MM.1S (cell line): ENCODE measurements around the gene AP3B1.

Experiments
- DNase-seq: peaks from one replicate; pipeline ENCODE4 v3.0.0-alpha.2; 2015
- H2AFZ ChIP-seq: fragments of 300-600 bp; sonication (generic); 2 replicates; pipeline ENCODE4 v1.6.0; 2016; ENCODE audit warnings: antibody characterized with exemption, low read length
- H3F3A ChIP-seq: fragments of 300-600 bp; sonication (generic); 2 replicates; pipeline ENCODE4 v1.6.1; 2016; ENCODE audit warnings: mild to moderate bottlenecking, antibody characterized with exemption, low read length, moderate library complexity, mixed read lengths; ENCODE audit not compliant: insufficient read depth
- H3K27ac ChIP-seq: fragments of 300-600 bp; sonication (generic); 2 replicates; pipeline ENCODE4 v1.5.1; 2016; ENCODE audit warnings: mild to moderate bottlenecking, low read length
- H3K27me3 ChIP-seq: fragments of 300-600 bp; sonication (generic); replicated peaks from 2 replicates; pipeline ENCODE4 v1.6.0; 2016; ENCODE audit warnings: low read length; ENCODE audit not compliant: insufficient read depth
- H3K36me3 ChIP-seq: fragments of 300-600 bp; sonication (generic); replicated peaks from 2 replicates; pipeline ENCODE4 v1.6.1; 2016; ENCODE audit warnings: mild to moderate bottlenecking, low read length, mixed read lengths; ENCODE audit not compliant: insufficient read depth
- H3K4me1 ChIP-seq: fragments of 300-600 bp; sonication (generic); 2 replicates; pipeline ENCODE4 v1.6.1; 2016; ENCODE audit warnings: low read length, mixed read lengths
- H3K4me2 ChIP-seq: fragments of 300-600 bp; sonication (generic); 2 replicates; pipeline ENCODE4 v1.6.0; 2016; ENCODE audit warnings: low read depth, low read length
- H3K4me3 ChIP-seq: fragments of 300-600 bp; sonication (generic); 2 replicates; pipeline ENCODE4 v1.5.1; 2016; ENCODE audit warnings: low read length, mixed read lengths
- H3K79me2 ChIP-seq: fragments of 300-600 bp; sonication (generic); 2 replicates; pipeline ENCODE4 v1.6.1; 2016; ENCODE audit warnings: mixed run types, low read length, mixed read lengths
- H3K9ac ChIP-seq: fragments of 300-600 bp; sonication (generic); 2 replicates; pipeline ENCODE4 v1.6.1; 2016; ENCODE audit warnings: low read length, mixed read lengths
- H3K9me2 ChIP-seq: fragments of 300-600 bp; sonication (generic); replicated peaks from 2 replicates; pipeline ENCODE4 v1.6.1; 2016; ENCODE audit warnings: mild to moderate bottlenecking, low read length, mixed read lengths; ENCODE audit not compliant: insufficient read depth
- H3K9me3 ChIP-seq: fragments of 300-600 bp; sonication (generic); replicated peaks from 2 replicates; pipeline ENCODE4 v1.6.1; 2016; ENCODE audit warnings: mild to moderate bottlenecking, low read length, mixed read lengths; ENCODE audit not compliant: insufficient read depth
- H4K20me1 ChIP-seq: fragments of 300-600 bp; sonication (generic); 2 replicates; pipeline ENCODE4 v1.6.1; 2016; ENCODE audit warnings: mild to moderate bottlenecking, low read length, moderate library complexity, mixed read lengths; ENCODE audit not compliant: insufficient read depth
- CTCF ChIP-seq: fragments of 300-600 bp; sonication (generic); IDR thresholded peaks from 2 replicates; pipeline ENCODE4 v1.5.1; 2016; ENCODE audit warnings: antibody characterized with exemption, low read length, mixed read lengths
- EZH2 ChIP-seq: fragments of 300-600 bp; sonication (generic); optimal IDR thresholded peaks from 2 replicates; pipeline ENCODE3; 2017; ENCODE audit warnings: low read depth, mild to moderate bottlenecking, antibody characterized with exemption, low read length, mixed read lengths
- EZH2phosphoT487 ChIP-seq: fragments of 300-600 bp; sonication (generic); IDR thresholded peaks from 2 replicates; pipeline ENCODE4 v1.6.1; 2018; ENCODE audit warnings: antibody characterized with exemption, low read length

AP3B1 gene

DNA sequence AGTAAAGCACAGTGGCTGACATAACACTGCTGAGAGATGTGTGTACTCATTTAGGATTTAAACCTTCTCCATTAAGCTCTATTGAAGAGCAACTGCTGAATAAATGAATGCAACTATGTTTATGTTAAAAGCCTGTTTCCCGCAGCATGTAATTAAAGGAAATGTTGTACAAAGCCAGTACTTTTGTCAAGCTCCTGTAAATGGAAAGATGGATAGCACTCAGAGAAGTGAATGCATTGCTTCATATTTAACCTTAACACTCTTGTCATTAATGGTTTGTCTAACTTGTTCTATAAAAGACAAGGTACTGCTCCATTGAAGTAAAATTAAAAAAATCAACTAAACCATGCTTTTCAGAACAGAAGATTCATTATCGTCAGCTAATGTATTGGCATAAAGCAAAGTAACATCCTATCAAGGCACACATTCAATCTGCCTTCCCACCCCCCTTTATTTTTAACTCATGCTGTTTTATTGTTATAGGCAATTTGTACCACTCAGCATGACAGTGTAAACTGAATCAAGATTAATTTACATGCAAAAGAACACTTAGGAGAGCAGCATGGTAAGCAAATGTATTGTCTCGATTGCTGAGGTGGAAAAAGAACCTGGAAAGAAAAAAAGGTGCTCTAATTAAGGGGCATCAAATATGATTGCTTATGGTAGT, 277.5 kb downstream of the AP3B1 start:
- no peak for TF ChIP-seq CTCF
- no peak for TF ChIP-seq EZH2
- TF ChIP-seq EZH2phosphoT487: no peak
- DNase-seq: no peak
- no peaks in the 10 kb centered on the region for H3K79me2 ChIP-seq
- no peaks in the 10 kb centered on the region for H4K20me1 ChIP-seq
- H3K4me2 ChIP-seq: no peak overlapping the region
- no peak overlapping the region for H2AFZ ChIP-seq
- no peak overlapping the region for H3K4me3 ChIP-seq
- H3K4me1 ChIP-seq: peaks cover 6% of the 10 kb centered on the region; the same call in 1 of the 2 replicates
- no peaks in the 10 kb centered on the region for H3F3A ChIP-seq
- no peak overlapping the region for H3K9ac ChIP-seq
- H3K36me3 ChIP-seq: no peaks in the 10 kb centered on the region; the same call in 1 of the 2 replicates
- H3K27me3 ChIP-seq: no peaks in the 10 kb centered on the region
- no peaks in the 10 kb centered on the region for H3K9me2 ChIP-seq
- H3K9me3 ChIP-seq: no peaks in the 10 kb centered on the region
- no peak overlapping the region for H3K27ac ChIP-seq

DNA sequence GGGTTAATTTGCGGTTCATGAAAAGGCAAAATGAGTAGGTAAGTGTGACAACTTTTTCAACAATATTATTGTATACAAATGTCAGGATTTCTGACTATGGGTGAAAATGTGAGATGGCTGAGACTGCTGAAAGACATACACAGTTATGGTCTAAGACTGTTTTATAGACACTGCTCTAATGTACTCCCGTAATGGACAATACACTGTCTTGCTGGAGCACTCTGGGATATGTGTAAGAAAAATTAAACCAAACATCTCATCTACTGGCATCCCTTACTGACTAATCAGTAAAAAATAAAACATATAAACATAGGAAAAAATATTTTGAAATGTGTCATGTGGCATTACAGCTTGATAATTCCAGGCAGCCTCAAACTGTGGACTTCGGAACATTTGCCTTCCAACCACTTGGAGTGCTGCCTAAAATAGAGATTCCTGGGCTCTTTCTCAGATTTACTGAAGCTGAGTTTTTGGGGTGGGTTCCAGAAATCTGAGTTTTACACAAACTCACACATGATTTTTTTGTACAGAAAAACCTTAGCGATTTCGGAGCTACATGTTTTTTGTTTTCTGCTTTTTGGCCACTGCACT, 284.5 kb downstream of the AP3B1 start:
- Histone ChIP-seq H4K20me1 (no peaks in the 10 kb centered on the region), H3K36me3 (no peaks in the 10 kb centered on the region), H3F3A (no peaks in the 10 kb centered on the region), H3K9me3 (no peaks in the 10 kb centered on the region), H3K4me2 (no peak overlapping the region), H3K27me3 (no peaks in the 10 kb centered on the region), H3K9ac (no peak overlapping the region), H3K27ac (no peak overlapping the region), H3K4me1 (no peaks in the 10 kb centered on the region), H3K9me2 (no peaks in the 10 kb centered on the region), H3K79me2 (no peaks in the 10 kb centered on the region), H3K4me3 (no peak overlapping the region), H2AFZ (no peak overlapping the region)
- DNase-seq: no peak
- no peak for TF ChIP-seq EZH2phosphoT487
- no peak for TF ChIP-seq CTCF
- TF ChIP-seq EZH2: no peak

DNA sequence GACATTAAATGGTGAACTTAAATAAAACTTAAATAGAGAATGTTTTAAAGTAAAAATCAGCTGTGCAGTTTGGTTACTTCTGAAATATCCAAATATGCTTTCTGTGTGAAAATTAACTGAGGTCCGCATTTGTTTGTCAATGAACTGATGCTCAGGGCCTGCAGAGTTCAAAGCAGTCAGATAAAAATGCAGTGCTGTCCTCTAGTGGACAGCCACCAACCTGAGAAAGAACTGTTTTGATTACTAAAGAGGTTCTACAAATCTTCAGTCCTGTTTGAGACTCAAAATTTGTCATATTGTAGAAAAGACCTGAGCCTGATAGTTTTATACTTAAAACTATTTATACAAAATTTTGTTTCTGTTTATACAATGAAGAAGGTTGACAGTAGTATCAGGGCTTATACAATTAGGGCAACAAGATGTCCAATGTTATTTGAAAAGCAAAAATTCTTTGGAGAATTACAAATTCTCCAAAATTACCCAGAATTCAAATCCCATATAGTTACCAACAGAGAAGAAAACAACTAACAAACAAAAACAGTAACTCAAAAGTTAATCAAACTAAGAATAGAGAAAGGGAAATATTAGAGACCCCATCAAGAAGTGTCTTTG, 286.0 kb downstream of the AP3B1 start:
- Histone ChIP-seq H3K9me2 (no peaks in the 10 kb centered on the region), H2AFZ (no peak overlapping the region), H4K20me1 (no peaks in the 10 kb centered on the region), H3K27ac (no peak overlapping the region), H3K79me2 (no peaks in the 10 kb centered on the region), H3F3A (no peaks in the 10 kb centered on the region), H3K9me3 (no peaks in the 10 kb centered on the region), H3K36me3 (no peaks in the 10 kb centered on the region), H3K27me3 (no peaks in the 10 kb centered on the region), H3K9ac (no peak overlapping the region), H3K4me1 (no peaks in the 10 kb centered on the region), H3K4me3 (no peak overlapping the region), H3K4me2 (no peak overlapping the region)
- peak; percentile 82 for TF ChIP-seq CTCF
- TF ChIP-seq EZH2phosphoT487: no peak
- no peak for TF ChIP-seq EZH2
- DNase-seq: peak; percentile 55
